ENCODE measurements around the gene EPHA8. TPM values are rescaled to one million over a fixed set of nuclear protein-coding genes. Genes with fewer than 3 reads are reported as not detected.

The EPHA8 gene
- total and polyA plus RNA-seq, 3 donors from 2014 or later: 2.3 to 6.0 (median 5.2) TPM

- WGBS, 2 donors: 91 to 97% methylated on average over 7 to 9 of the region's 9 CpGs
Observed at GRCh38 chr1:22592051-22592450, 28.8 kb downstream of the EPHA8 start.

GRCh38 chr1:22592919-22593790 is 29.9 kb downstream of the EPHA8 start:
- Histone ChIP-seq H3K36me3 (ENCODE audit: low read depth, missing control alignments) (no peaks in the 10 kb centered on the region), H3K4me1 (no peaks in the 10 kb centered on the region), H3K27ac (no peak overlapping the region), H3K27me3 (no peaks in the 10 kb centered on the region), H3K4me3 (no peak overlapping the region), H3K9me3 (no peaks in the 10 kb centered on the region)
- WGBS, 2 donors: 61 to 64% methylated on average over 14 to 38 of the region's 38 CpGs
- TF ChIP-seq POLR2A (IDR thresholded peaks at IDR 0.05): no peak
- no peak for TF ChIP-seq CTCF (IDR thresholded peaks at IDR 0.05)
- intact Hi-C loops (cut with DNase I; ENCODE audit: low total_unique reads): no loop called here
- DNase-seq: no peak

More at GRCh38 chr1:22592051-22592450, 28.8 kb downstream of the EPHA8 start:
- TF ChIP-seq POLR2A (IDR thresholded peaks at IDR 0.05) (no peak), CTCF (IDR thresholded peaks at IDR 0.05) (no peak)
- Histone ChIP-seq H3K36me3 (ENCODE audit: low read depth, missing control alignments) (no peaks in the 10 kb centered on the region), H3K9me3 (no peaks in the 10 kb centered on the region), H3K27me3 (no peaks in the 10 kb centered on the region), H3K27ac (no peak overlapping the region), H3K4me1 (no peaks in the 10 kb centered on the region), H3K4me3 (no peak overlapping the region)
- intact Hi-C loops (cut with DNase I; ENCODE audit: low total_unique reads): no loop called here
- DNase-seq: no peak

DNA sequence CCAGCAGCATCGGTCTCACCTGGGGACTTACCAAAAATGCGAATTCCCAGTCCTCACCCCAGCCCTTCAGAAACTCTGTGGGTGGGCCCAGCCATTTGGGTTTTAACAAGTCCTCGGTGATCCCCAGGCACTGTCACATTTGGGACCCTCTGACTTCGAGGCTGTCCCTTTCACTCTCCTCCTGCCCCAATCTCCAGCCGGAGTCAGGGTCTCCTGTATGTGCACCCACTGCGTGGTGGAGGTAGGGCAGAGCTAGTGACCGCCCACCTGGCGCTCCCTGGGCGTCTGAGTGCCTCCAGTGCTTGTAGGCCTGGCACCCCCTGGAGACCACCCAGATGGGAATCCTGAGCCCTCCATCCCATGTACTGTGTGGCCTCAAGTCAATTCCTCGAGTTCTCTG is 31.1 kb downstream of the EPHA8 start:
- H3K27me3 ChIP-seq: no peaks in the 10 kb centered on the region
- H3K4me3 ChIP-seq: no peak overlapping the region
- no peak for TF ChIP-seq POLR2A (IDR thresholded peaks at IDR 0.05)
- TF ChIP-seq CTCF (IDR thresholded peaks at IDR 0.05): no peak
- H3K4me1 ChIP-seq: no peaks in the 10 kb centered on the region
- DNase-seq: no peak
- no peak overlapping the region for H3K27ac ChIP-seq
- H3K9me3 ChIP-seq: no peaks in the 10 kb centered on the region
- H3K36me3 ChIP-seq (ENCODE audit: low read depth, missing control alignments): no peaks in the 10 kb centered on the region
- WGBS, 2 donors: 85 to 95% methylated on average over 10 of the region's 10 CpGs
- intact Hi-C loops (cut with DNase I; ENCODE audit: low total_unique reads): no loop called here

GRCh38 chr1:22595108-22595507 is 31.8 kb downstream of the EPHA8 start:
- Histone ChIP-seq H3K36me3 (ENCODE audit: low read depth, missing control alignments) (no peaks in the 10 kb centered on the region), H3K9me3 (no peaks in the 10 kb centered on the region), H3K4me1 (no peaks in the 10 kb centered on the region), H3K27me3 (no peaks in the 10 kb centered on the region), H3K4me3 (no peak overlapping the region), H3K27ac (no peak overlapping the region)
- TF ChIP-seq CTCF (IDR thresholded peaks at IDR 0.05): no peak
- no peak for TF ChIP-seq POLR2A (IDR thresholded peaks at IDR 0.05)
- DNase-seq: no peak
- intact Hi-C loops (cut with DNase I; ENCODE audit: low total_unique reads): no loop called here
- 91 to 100% methylated on average over 1 to 5 of the region's 7 CpGs for WGBS, 2 donors

All from testis (tissue), 3 donors.